ENCODE measurements around the gene AKAP13.
"Not testable (repeated sequence)": the region's sequence is repeated elsewhere in the genome, so short reads cannot be mapped to it uniquely, and the experiment has no call there.

The AKAP13 gene

GRCh38 chr15:85452436-85452835, 72.0 kb downstream of the AKAP13 start:
- no peak for DNase-seq

GRCh38 chr15:85453144-85453872, 72.9 kb downstream of the AKAP13 start:
- no peak for DNase-seq

GRCh38 chr15:85454403-85454802, 74.0 kb downstream of the AKAP13 start:
- no peak for DNase-seq

DNA sequence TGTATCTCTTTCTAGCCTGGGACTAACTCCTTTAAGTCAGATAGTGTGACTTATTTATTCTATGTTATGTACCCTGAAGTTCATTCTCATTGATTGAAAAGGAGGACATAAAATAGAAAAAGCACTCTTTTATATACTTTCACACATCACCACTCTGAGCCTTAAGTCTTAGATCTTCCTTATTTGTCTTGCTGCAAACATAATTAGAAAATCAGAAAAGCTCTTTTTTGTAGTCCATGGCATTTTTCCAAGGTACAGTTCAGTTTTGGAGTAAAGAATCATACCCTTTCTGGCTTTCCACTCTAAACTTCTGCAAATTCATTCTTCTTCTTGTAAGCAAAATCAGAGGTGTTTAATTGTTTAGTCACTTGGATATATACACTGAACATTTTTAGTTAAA, 75.5 kb downstream of the AKAP13 start:
- DNase-seq, result no peak

- DNase-seq, result no peak
Observed at GRCh38 chr15:85456798-85457197, 76.4 kb downstream of the AKAP13 start.

GRCh38 chr15:85457392-85457968, 77.1 kb downstream of the AKAP13 start:
- DNase-seq, result no peak

GRCh38 chr15:85458764-85459163, 78.4 kb downstream of the AKAP13 start:
- no peak for DNase-seq

GRCh38 chr15:85462029-85462428, 81.6 kb downstream of the AKAP13 start:
- DNase-seq, result no peak

GRCh38 chr15:85463276-85463892, 83.0 kb downstream of the AKAP13 start:
- DNase-seq, result no peak

DNA sequence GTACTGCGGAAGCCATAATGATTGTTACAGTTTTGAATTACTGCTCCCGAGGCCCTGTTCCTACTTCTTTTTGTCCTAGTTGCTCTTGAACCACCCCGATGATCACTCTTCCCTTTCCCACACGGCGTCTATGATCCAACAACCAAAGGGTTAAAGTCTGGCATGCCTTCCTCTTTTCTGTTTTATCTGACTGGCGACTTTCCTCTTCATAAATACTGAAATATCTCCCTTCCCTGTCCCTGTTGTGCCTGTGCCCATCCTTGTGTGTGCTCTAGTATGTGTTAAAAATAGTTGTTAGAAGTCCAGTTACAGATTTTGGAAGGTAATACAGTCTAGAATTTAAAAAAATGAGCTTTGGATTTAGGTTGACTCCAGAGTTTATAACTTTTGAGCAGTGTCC, 83.6 kb downstream of the AKAP13 start:
- no peak for DNase-seq

- no peak for DNase-seq
Observed at GRCh38 chr15:85464471-85464870, 84.1 kb downstream of the AKAP13 start.

- DNase-seq, result no peak
Observed at GRCh38 chr15:85470563-85471271, 90.3 kb downstream of the AKAP13 start.

DNA sequence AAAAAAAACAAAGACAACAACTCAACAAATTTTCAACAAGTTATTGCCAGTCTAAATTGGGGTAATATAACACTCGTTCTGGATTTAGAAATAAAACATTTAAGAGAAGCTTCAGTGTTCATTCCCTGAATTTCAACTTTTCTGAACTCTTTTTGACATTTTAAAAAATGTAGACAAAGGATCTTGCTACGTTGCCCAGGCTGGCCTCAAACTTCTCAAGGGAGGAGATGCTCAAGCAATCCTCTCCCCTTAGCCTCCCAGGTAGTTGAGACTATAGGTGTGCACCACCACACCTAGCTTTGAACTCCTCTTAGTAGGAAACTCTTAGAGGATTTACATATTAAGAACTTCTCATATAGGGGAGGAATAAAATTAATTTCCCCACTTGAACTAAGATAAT, 91.9 kb downstream of the AKAP13 start:
- no peak for DNase-seq

DNA sequence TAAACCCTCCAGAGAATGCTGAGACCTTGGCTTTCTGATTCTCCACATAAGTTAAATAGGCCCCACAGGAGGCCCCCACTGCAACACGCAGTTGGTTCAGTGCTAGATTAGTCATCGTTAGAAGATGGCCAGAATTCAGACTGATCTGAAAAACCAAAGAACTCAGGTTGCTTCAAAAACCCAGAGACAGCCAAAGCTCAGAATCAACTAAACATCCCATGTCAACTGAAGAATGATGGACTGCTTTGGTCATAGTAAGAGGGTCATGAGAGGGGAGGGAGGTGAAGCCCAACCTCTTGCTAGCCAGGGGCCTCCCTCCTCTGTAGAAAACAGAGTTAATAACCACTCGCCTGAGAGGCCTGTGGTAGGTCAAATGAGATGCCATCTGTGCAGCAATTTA, 93.1 kb downstream of the AKAP13 start:
- DNase-seq, result peak; percentile 68

- DNase-seq, result no peak
Observed at GRCh38 chr15:85474700-85475316, 94.4 kb downstream of the AKAP13 start.

- no peak for DNase-seq
Observed at GRCh38 chr15:85475317-85475701, 94.9 kb downstream of the AKAP13 start.

GRCh38 chr15:85475711-85476110, 95.3 kb downstream of the AKAP13 start:
- DNase-seq, result no peak

- DNase-seq, result no peak
Observed at GRCh38 chr15:85477061-85477460, 96.7 kb downstream of the AKAP13 start.

DNA sequence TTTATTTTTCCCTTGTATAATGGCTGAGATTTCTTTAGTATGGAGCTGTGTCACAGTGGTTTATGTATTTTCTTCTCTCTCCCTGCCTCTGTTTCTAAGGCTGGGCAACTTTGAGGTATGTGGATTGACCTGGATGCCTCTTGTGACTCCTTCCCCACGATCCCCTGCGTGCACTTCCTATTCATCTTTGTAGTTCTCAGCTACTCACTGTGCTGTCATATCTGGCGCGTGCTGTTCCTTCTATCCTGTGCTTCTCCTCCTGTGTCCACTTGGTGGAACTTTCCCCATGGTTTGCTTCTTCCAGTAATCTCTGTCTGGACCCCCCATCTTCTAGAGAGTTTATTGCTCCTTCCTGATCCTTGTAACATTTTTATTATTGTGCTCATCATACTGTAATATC, 97.3 kb downstream of the AKAP13 start:
- DNase-seq, result peak; percentile 52

DNA sequence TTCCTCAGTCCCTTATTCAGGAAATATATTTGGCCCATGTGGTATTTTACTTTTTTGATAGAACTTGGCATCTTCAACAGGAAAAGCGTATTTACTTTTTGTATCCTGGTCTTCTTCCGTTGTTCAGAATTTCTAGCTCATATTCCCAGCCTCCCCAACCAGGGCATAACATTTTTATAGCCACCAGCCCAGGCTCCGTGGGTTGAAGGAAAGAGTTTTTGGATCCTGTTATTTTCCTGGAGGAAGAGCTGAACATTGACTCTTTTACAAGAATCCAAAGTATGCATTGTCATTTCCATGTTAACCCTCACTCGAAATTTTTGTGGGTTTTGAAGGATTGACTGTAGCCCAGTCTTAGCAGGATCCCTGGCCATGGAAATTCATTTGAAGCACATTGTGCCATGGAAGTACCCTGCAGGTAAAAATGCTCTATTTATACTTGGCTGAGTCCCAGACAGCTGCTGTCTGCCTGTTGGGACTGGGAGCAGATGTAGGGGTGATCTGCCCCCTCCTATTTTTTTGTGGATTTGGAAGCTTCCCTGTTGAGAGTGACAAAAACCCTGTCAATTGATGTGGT, 98.8 kb downstream of the AKAP13 start:
- peak; percentile 82 for DNase-seq

DNA sequence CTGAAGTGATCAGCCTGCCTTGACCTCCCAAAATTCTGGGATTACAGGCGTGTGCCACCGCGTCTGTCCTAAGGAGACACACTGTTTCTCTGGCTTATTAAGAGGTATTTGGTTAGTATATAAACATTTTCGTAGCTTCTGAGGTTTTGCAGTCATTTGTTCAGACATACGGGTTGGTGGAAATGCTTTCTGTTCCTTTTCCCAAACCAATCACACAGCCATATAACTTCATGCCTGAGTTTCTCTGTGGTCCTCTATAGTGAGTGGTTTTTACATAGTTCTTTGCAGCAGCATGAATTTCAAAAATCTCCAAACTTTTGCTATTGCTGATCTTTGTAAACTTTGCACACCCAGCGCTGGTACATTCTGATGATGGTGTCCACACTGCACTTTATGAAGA, 100.5 kb downstream of the AKAP13 start:
- DNase-seq, result no peak

- not testable (repeated sequence) for DNase-seq
Observed at GRCh38 chr15:85481543-85481942, 101.1 kb downstream of the AKAP13 start.

DNA sequence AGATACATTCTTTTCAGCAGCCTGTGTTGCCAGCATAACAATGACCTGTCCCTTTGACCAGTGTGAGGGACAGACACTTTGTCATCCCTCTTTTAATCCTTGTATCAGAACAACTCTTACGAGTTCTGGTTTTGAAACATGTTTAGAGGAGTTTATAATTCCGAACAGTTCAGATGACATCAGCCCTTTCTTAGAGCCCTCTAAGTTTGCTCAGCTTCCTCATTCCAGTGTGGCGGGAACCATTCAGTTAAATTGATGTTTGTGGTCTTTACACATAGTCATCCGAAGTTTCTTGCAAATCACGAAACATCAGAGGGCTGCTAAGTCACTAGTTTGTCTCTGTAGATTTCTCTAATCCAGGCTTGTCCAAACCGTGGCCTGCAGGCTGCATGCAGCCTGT, 102.5 kb downstream of the AKAP13 start:
- DNase-seq, result peak; percentile 88

Data from fibroblast of skin of back (primary cell).